Upper lobe of right lung (tissue), 1 donor: ENCODE results near the gene FOXO6. TPM values are rescaled to one million over a fixed set of nuclear protein-coding genes. Genes with fewer than 3 reads are reported as not detected.

Experiments used
- ATAC-seq: fragments of 200-7000 bp; cut with Tn5 transposase; one replicate; pipeline ENCODE4 v1.9.1; 2020; ENCODE audit warnings: mild to moderate bottlenecking, moderate library complexity
- DNase-seq: peaks from one replicate; pipeline ENCODE4 v3.0.0-alpha.2; 2020
- H3K27ac ChIP-seq: fragments of 200-600 bp; one replicate; pipeline ENCODE4 v1.8.0; 2022
- H3K27me3 ChIP-seq: fragments of 200-600 bp; one replicate; pipeline ENCODE4 v1.8.0; 2022; ENCODE audit warnings: mild to moderate bottlenecking
- H3K36me3 ChIP-seq: fragments of 200-600 bp; one replicate; pipeline ENCODE4 v1.8.0; 2022
- H3K4me1 ChIP-seq: fragments of 200-600 bp; one replicate; pipeline ENCODE4 v1.8.0; 2022
- H3K4me3 ChIP-seq: fragments of 200-600 bp; one replicate; pipeline ENCODE4 v1.8.0; 2022; ENCODE audit warnings: mild to moderate bottlenecking
- H3K9me3 ChIP-seq: fragments of 200-600 bp; one replicate; pipeline ENCODE4 v1.8.0; 2022
- CTCF ChIP-seq: fragments of 200-600 bp; IDR thresholded peaks from one replicate; pipeline ENCODE4 v1.8.0; 2022; ENCODE audit warnings: antibody characterized with exemption
- intact Hi-C: fragments of 100-400 bp; cut with DNase I; formaldehyde crosslinking; loops from one replicate; pipeline ENCODE4 v1.11.0; 2022
- total RNA-seq: library from RNA; stranded (reverse); fragmentation: NEBNext Ultra II Directional; extraction: Animal tissue kit (Norgen Biotek cat#: 25700); gene quantifications from one replicate; pipeline ENCODE4 v1.2.1, GENCODE V29; 2021
- donor health status: DM: no; HTN: yes; CAD: no; lungs with severe emphysema.

The FOXO6 gene
- total RNA-seq, 1 donor from 2014 or later, result 0.43 TPM

GRCh38 chr1:41368366-41368765 is 7.1 kb downstream of the FOXO6 start:
- Histone ChIP-seq H3K36me3 (no peaks in the 10 kb centered on the region), H3K9me3 (no peaks in the 10 kb centered on the region), H3K4me1 (peaks cover 11% of the 10 kb centered on the region), H3K27ac (no peak overlapping the region), H3K27me3 (peaks cover 32% of the 10 kb centered on the region), H3K4me3 (no peak overlapping the region)
- DNase-seq, result no peak
- intact Hi-C loops, result no loop called here
- no peak for TF ChIP-seq CTCF
- no peak for ATAC-seq

- H3K4me1 ChIP-seq, result peaks cover 11% of the 10 kb centered on the region
- no peak overlapping the region for H3K27ac ChIP-seq
- H3K27me3 ChIP-seq, result peaks cover 32% of the 10 kb centered on the region
- ATAC-seq (no peak), DNase-seq (no peak)
- H3K9me3 ChIP-seq, result no peaks in the 10 kb centered on the region
- H3K36me3 ChIP-seq, result no peaks in the 10 kb centered on the region
- intact Hi-C loops, result no loop called here
- TF ChIP-seq CTCF, result no peak
- no peak overlapping the region for H3K4me3 ChIP-seq
These were observed 7.6 kb downstream of the FOXO6 start for GRCh38 chr1:41368801-41369200.

- no peak for TF ChIP-seq CTCF
- Histone ChIP-seq H3K9me3 (no peaks in the 10 kb centered on the region), H3K27me3 (peaks cover 32% of the 10 kb centered on the region), H3K4me1 (peaks cover 11% of the 10 kb centered on the region), H3K4me3 (no peak overlapping the region), H3K36me3 (no peaks in the 10 kb centered on the region), H3K27ac (no peak overlapping the region)
- ATAC-seq (no peak), DNase-seq (no peak)
- intact Hi-C loops, result no loop called here
These were observed 8.3 kb downstream of the FOXO6 start for GRCh38 chr1:41369531-41369930.

GRCh38 chr1:41370225-41370624 is 9.0 kb downstream of the FOXO6 start:
- no peaks in the 10 kb centered on the region for H3K9me3 ChIP-seq
- DNase-seq, result no peak
- H3K27me3 ChIP-seq, result peaks cover 32% of the 10 kb centered on the region
- intact Hi-C loops, result no loop called here
- no peak overlapping the region for H3K4me3 ChIP-seq
- no peak for ATAC-seq
- H3K4me1 ChIP-seq, result peaks cover 11% of the 10 kb centered on the region
- H3K27ac ChIP-seq, result no peak overlapping the region
- no peaks in the 10 kb centered on the region for H3K36me3 ChIP-seq
- no peak for TF ChIP-seq CTCF

GRCh38 chr1:41370756-41371420 is 9.7 kb downstream of the FOXO6 start:
- Histone ChIP-seq H3K9me3 (no peaks in the 10 kb centered on the region), H3K36me3 (no peaks in the 10 kb centered on the region), H3K4me1 (peaks cover 11% of the 10 kb centered on the region), H3K27me3 (peaks cover 28% of the 10 kb centered on the region), H3K4me3 (no peak overlapping the region), H3K27ac (no peak overlapping the region)
- no peak for TF ChIP-seq CTCF
- DNase-seq (no peak), ATAC-seq (no peak)
- intact Hi-C loops, result no loop called here
